HUES6 (cell line): ENCODE measurements around the gene AFF1.

ENCODE experiments used
- H3K27ac ChIP-seq: 2 replicates; pipeline ENCODE4 v1.7.0; 2013; ENCODE audit warnings: low read depth, mild to moderate bottlenecking, low read length, inconsistent platforms
- H3K27me3 ChIP-seq: 2 replicates; pipeline ENCODE4 v1.6.1; 2013; ENCODE audit warnings: low read length; ENCODE audit not compliant: control insufficient read depth, insufficient read depth
- H3K36me3 ChIP-seq: 2 replicates; pipeline ENCODE4 v1.6.1; 2013; ENCODE audit warnings: low read length; ENCODE audit not compliant: control insufficient read depth, insufficient read depth
- H3K4me1 ChIP-seq: 2 replicates; pipeline ENCODE4 v1.6.1; 2013; ENCODE audit warnings: low read length; ENCODE audit not compliant: control insufficient read depth, insufficient read depth
- H3K4me3 ChIP-seq: 2 replicates; pipeline ENCODE4 v1.5.1; 2013; ENCODE audit warnings: low read depth, low read length
- H3K9ac ChIP-seq: one replicate; pipeline ENCODE4 v1.6.1; 2013; ENCODE audit warnings: mild to moderate bottlenecking, low read length
- H3K9me3 ChIP-seq: 2 replicates; pipeline ENCODE4 v1.6.1; 2013; ENCODE audit warnings: low read depth, low read length; ENCODE audit not compliant: control insufficient read depth, insufficient read depth

Gene AFF1

GRCh38 chr4:87014284-87014782, 79.5 kb downstream of the AFF1 start:
- no peaks in the 10 kb centered on the region for H3K9me3 ChIP-seq
- H3K27me3 ChIP-seq = no peaks in the 10 kb centered on the region
- peak overlapping the region; percentile 10; the same call in 1 of the 2 replicates for H3K27ac ChIP-seq
- peaks cover 71% of the 10 kb centered on the region for H3K4me1 ChIP-seq
- H3K4me3 ChIP-seq = no peak overlapping the region
- no peaks in the 10 kb centered on the region for H3K36me3 ChIP-seq
- H3K9ac ChIP-seq = no peak overlapping the region

- Histone ChIP-seq H3K36me3 (no peaks in the 10 kb centered on the region), H3K9ac (no peak overlapping the region), H3K9me3 (no peaks in the 10 kb centered on the region), H3K4me3 (no peak overlapping the region), H3K27me3 (no peaks in the 10 kb centered on the region), H3K27ac (no peak overlapping the region), H3K4me1 (peaks cover 72% of the 10 kb centered on the region)
Observed at GRCh38 chr4:87015416-87015815, 80.6 kb downstream of the AFF1 start.

- no peaks in the 10 kb centered on the region for H3K27me3 ChIP-seq
- H3K9me3 ChIP-seq = no peaks in the 10 kb centered on the region
- no peak overlapping the region for H3K27ac ChIP-seq
- peaks cover 56% of the 10 kb centered on the region for H3K4me1 ChIP-seq
- no peaks in the 10 kb centered on the region for H3K36me3 ChIP-seq
- no peak overlapping the region for H3K4me3 ChIP-seq
- H3K9ac ChIP-seq = no peak overlapping the region
Observed at GRCh38 chr4:87017580-87018342, 83.0 kb downstream of the AFF1 start.

GRCh38 chr4:87018753-87019152, 83.9 kb downstream of the AFF1 start:
- Histone ChIP-seq H3K4me3 (no peak overlapping the region), H3K9me3 (no peaks in the 10 kb centered on the region), H3K27ac (no peak overlapping the region), H3K36me3 (no peaks in the 10 kb centered on the region), H3K4me1 (peaks cover 52% of the 10 kb centered on the region), H3K9ac (no peak overlapping the region), H3K27me3 (no peaks in the 10 kb centered on the region)

GRCh38 chr4:87019246-87019791, 84.5 kb downstream of the AFF1 start:
- H3K4me3 ChIP-seq = no peak overlapping the region
- H3K36me3 ChIP-seq = no peaks in the 10 kb centered on the region
- no peak overlapping the region for H3K9ac ChIP-seq
- no peaks in the 10 kb centered on the region for H3K27me3 ChIP-seq
- no peak overlapping the region for H3K27ac ChIP-seq
- H3K4me1 ChIP-seq = peaks cover 52% of the 10 kb centered on the region
- no peaks in the 10 kb centered on the region for H3K9me3 ChIP-seq

- Histone ChIP-seq H3K36me3 (no peaks in the 10 kb centered on the region), H3K4me1 (peaks cover 51% of the 10 kb centered on the region), H3K4me3 (no peak overlapping the region), H3K27ac (no peak overlapping the region), H3K27me3 (no peaks in the 10 kb centered on the region), H3K9me3 (no peaks in the 10 kb centered on the region), H3K9ac (no peak overlapping the region)
Observed at GRCh38 chr4:87019898-87020297, 85.1 kb downstream of the AFF1 start.

- Histone ChIP-seq H3K4me3 (no peak overlapping the region), H3K4me1 (peaks cover 52% of the 10 kb centered on the region), H3K9ac (no peak overlapping the region), H3K27ac (no peak overlapping the region), H3K9me3 (no peaks in the 10 kb centered on the region), H3K36me3 (no peaks in the 10 kb centered on the region), H3K27me3 (no peaks in the 10 kb centered on the region)
Observed at GRCh38 chr4:87024201-87024600, 89.4 kb downstream of the AFF1 start.

GRCh38 chr4:87025023-87025613, 90.3 kb downstream of the AFF1 start:
- H3K4me3 ChIP-seq = no peak overlapping the region

GRCh38 chr4:87025614-87026041, 90.8 kb downstream of the AFF1 start:
- Histone ChIP-seq H3K36me3 (no peaks in the 10 kb centered on the region), H3K4me3 (no peak overlapping the region), H3K9me3 (no peaks in the 10 kb centered on the region), H3K4me1 (peaks cover 57% of the 10 kb centered on the region), H3K27ac (no peak overlapping the region), H3K27me3 (no peaks in the 10 kb centered on the region), H3K9ac (no peak overlapping the region)

More at GRCh38 chr4:87025023-87025613, 90.3 kb downstream of the AFF1 start:
- Histone ChIP-seq H3K27ac (no peak overlapping the region), H3K27me3 (no peaks in the 10 kb centered on the region), H3K9ac (no peak overlapping the region), H3K36me3 (no peaks in the 10 kb centered on the region), H3K9me3 (no peaks in the 10 kb centered on the region), H3K4me1 (peaks cover 52% of the 10 kb centered on the region)

- Histone ChIP-seq H3K4me3 (no peak overlapping the region), H3K4me1 (peaks cover 70% of the 10 kb centered on the region), H3K27ac (no peak overlapping the region), H3K27me3 (no peaks in the 10 kb centered on the region), H3K36me3 (no peaks in the 10 kb centered on the region), H3K9ac (no peak overlapping the region), H3K9me3 (no peaks in the 10 kb centered on the region)
Observed at GRCh38 chr4:87026800-87027495, 92.1 kb downstream of the AFF1 start.

GRCh38 chr4:87029356-87029755, 94.5 kb downstream of the AFF1 start:
- Histone ChIP-seq H3K27me3 (no peaks in the 10 kb centered on the region), H3K4me1 (peaks cover 83% of the 10 kb centered on the region), H3K27ac (no peak overlapping the region), H3K36me3 (no peaks in the 10 kb centered on the region), H3K9ac (no peak overlapping the region), H3K4me3 (no peak overlapping the region), H3K9me3 (no peaks in the 10 kb centered on the region)
